Astrocyte (in vitro differentiated cells and primary cell): ENCODE measurements around the gene MYO5A. TPM values are rescaled to one million over a fixed set of nuclear protein-coding genes. Genes with fewer than 3 reads are reported as not detected.

Source experiments
- DNase-seq: peaks from one replicate; pipeline ENCODE4 v3.0.0-alpha.2; 2010; ENCODE audit warnings: low read depth
- FAIRE-seq: peaks from 2 replicates; lab custom pipeline; 2011; peaks lifted over from hg19 to GRCh38; lab: Jason Lieb, UNC
- H2AFZ ChIP-seq: 2 replicates; pipeline ENCODE4 v1.6.0; 2012; ENCODE audit warnings: low read depth, low read length, inconsistent platforms
- H3K27ac ChIP-seq: 2 replicates; pipeline ENCODE4 v1.5.1; 2011; ENCODE audit warnings: low read depth, low read length, inconsistent platforms
- H3K27me3 ChIP-seq: 2 replicates; pipeline ENCODE4 v1.6.0; 2011; ENCODE audit warnings: low read length, inconsistent platforms; ENCODE audit not compliant: insufficient read depth
- H3K36me3 ChIP-seq: 2 replicates; pipeline ENCODE4 v1.5.1; 2011; ENCODE audit warnings: low read length, inconsistent platforms; ENCODE audit not compliant: insufficient read depth
- H3K4me1 ChIP-seq: 2 replicates; pipeline ENCODE4 v1.5.1; 2011; ENCODE audit warnings: low read length, inconsistent platforms; ENCODE audit not compliant: insufficient read depth
- H3K4me2 ChIP-seq: 2 replicates; pipeline ENCODE4 v1.6.0; 2012; ENCODE audit warnings: low read length, inconsistent platforms
- H3K4me3 ChIP-seq: 2 replicates; pipeline ENCODE4 v1.5.1; 2011; ENCODE audit warnings: low read depth, mild to moderate bottlenecking, low read length, inconsistent platforms; ENCODE audit not compliant: insufficient read depth
- H3K79me2 ChIP-seq: 2 replicates; pipeline ENCODE4 v1.6.0; 2012; ENCODE audit warnings: mild to moderate bottlenecking, low read length, inconsistent platforms; ENCODE audit not compliant: insufficient read depth
- H3K9ac ChIP-seq: 2 replicates; pipeline ENCODE4 v1.6.0; 2012; ENCODE audit warnings: mild to moderate bottlenecking, low read length, inconsistent platforms
- H3K9me3 ChIP-seq: 2 replicates; pipeline ENCODE4 v1.5.1; 2012; ENCODE audit warnings: low read depth, mild to moderate bottlenecking, low read length, inconsistent platforms; ENCODE audit not compliant: insufficient read depth
- H4K20me1 ChIP-seq: 2 replicates; pipeline ENCODE4 v1.6.0; 2012; ENCODE audit warnings: low read length, inconsistent platforms; ENCODE audit not compliant: insufficient read depth
- H3K27ac Mint-ChIP-seq: one replicate; pipeline ENCODE4 v1.8.0; 2021; ENCODE audit warnings: mild to moderate bottlenecking, mixed read lengths; ENCODE audit not compliant: unreplicated experiment
- H3K27me3 Mint-ChIP-seq: one replicate; pipeline ENCODE4 v1.8.0; 2021; ENCODE audit warnings: low read depth, mixed read lengths; ENCODE audit not compliant: unreplicated experiment
- H3K36me3 Mint-ChIP-seq: one replicate; pipeline ENCODE4 v1.8.0; 2021; ENCODE audit warnings: low read depth, mixed read lengths; ENCODE audit not compliant: unreplicated experiment
- H3K4me1 Mint-ChIP-seq: one replicate; pipeline ENCODE4 v1.8.0; 2021; ENCODE audit warnings: low read depth, mixed read lengths; ENCODE audit not compliant: unreplicated experiment
- H3K4me3 Mint-ChIP-seq: one replicate; pipeline ENCODE4 v1.8.0; 2021; ENCODE audit warnings: mild to moderate bottlenecking, moderate library complexity, mixed read lengths; ENCODE audit not compliant: unreplicated experiment
- H3K9me3 Mint-ChIP-seq: one replicate; pipeline ENCODE4 v1.8.0; 2021; ENCODE audit warnings: mild to moderate bottlenecking, mixed read lengths; ENCODE audit not compliant: unreplicated experiment
- EZH2 ChIP-seq: IDR thresholded peaks from 2 replicates; pipeline ENCODE4 v1.6.1; 2012; ENCODE audit warnings: mild to moderate bottlenecking, low read length, inconsistent platforms; ENCODE audit not compliant: insufficient read depth
- total RNA-seq: library from RNA; stranded (reverse); gene quantifications from 2 replicates; pipeline ENCODE4 v1.2.1, GENCODE V29; 2021
- TF ChIP-seq, protein P1 (sequence below): IDR thresholded peaks from 2 replicates; pipeline ENCODE4 v1.5.1; 2011; ENCODE audit warnings: low read depth, mild to moderate bottlenecking, inconsistent platforms, low read length, moderate library complexity; ENCODE audit not compliant: insufficient read depth

The MYO5A gene
- total RNA-seq, 1 donor from 2014 or later = 47.6 TPM

DNA sequence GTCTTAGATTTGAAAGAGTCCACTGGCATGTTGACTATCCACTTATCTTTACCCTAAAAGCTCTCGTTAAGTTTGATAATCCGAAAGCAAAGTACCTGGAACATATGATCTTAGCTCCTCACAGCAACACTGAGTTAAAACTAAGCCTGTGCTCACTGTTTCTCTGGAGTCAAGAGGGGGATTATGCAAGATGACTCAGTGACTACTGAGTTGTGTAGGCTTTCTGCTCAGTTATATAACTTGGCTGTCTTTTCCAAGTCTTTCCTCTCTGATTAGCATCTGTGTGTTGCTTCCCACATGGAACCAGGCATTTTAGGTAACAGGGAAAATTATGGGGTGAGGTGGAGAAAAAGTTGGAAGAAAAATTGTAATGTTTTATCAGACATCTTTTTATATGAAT lies 201.9 kb downstream of the MYO5A start:
- Histone ChIP-seq H3K27me3 (no peaks in the 10 kb centered on the region), H3K4me3 (no peak overlapping the region), H2AFZ (no peak overlapping the region), H3K4me2 (no peak overlapping the region), H3K79me2 (no peaks in the 10 kb centered on the region), H3K27ac (no peak overlapping the region), H3K4me1 (peaks cover 5% of the 10 kb centered on the region), H3K36me3 (peaks cover 8% of the 10 kb centered on the region), H4K20me1 (no peaks in the 10 kb centered on the region), H3K9me3 (no peaks in the 10 kb centered on the region), H3K9ac (no peak overlapping the region)
- H3K9me3 Mint-ChIP-seq = no peaks in the 10 kb centered on the region
- peaks cover 4% of the 10 kb centered on the region for H3K36me3 Mint-ChIP-seq
- FAIRE-seq (peak; percentile 55), DNase-seq (peak; percentile 45)
- no peak overlapping the region for H3K4me3 Mint-ChIP-seq
- no peak for TF ChIP-seq EZH2
- TF ChIP-seq, protein P1, sequence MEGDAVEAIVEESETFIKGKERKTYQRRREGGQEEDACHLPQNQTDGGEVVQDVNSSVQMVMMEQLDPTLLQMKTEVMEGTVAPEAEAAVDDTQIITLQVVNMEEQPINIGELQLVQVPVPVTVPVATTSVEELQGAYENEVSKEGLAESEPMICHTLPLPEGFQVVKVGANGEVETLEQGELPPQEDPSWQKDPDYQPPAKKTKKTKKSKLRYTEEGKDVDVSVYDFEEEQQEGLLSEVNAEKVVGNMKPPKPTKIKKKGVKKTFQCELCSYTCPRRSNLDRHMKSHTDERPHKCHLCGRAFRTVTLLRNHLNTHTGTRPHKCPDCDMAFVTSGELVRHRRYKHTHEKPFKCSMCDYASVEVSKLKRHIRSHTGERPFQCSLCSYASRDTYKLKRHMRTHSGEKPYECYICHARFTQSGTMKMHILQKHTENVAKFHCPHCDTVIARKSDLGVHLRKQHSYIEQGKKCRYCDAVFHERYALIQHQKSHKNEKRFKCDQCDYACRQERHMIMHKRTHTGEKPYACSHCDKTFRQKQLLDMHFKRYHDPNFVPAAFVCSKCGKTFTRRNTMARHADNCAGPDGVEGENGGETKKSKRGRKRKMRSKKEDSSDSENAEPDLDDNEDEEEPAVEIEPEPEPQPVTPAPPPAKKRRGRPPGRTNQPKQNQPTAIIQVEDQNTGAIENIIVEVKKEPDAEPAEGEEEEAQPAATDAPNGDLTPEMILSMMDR = no peak
- H3K27me3 Mint-ChIP-seq = no peaks in the 10 kb centered on the region
- H3K4me1 Mint-ChIP-seq = peaks cover 10% of the 10 kb centered on the region
- H3K27ac Mint-ChIP-seq = no peak overlapping the region

- Histone ChIP-seq H3K36me3 (peaks cover 12% of the 10 kb centered on the region), H3K9me3 (no peaks in the 10 kb centered on the region), H2AFZ (no peak overlapping the region), H4K20me1 (no peaks in the 10 kb centered on the region), H3K9ac (no peak overlapping the region), H3K4me1 (no peaks in the 10 kb centered on the region), H3K27me3 (no peaks in the 10 kb centered on the region), H3K79me2 (no peaks in the 10 kb centered on the region), H3K4me2 (no peak overlapping the region), H3K27ac (no peak overlapping the region), H3K4me3 (no peak overlapping the region)
- DNase-seq (no peak), FAIRE-seq (no peak)
- H3K4me3 Mint-ChIP-seq = no peak overlapping the region
- peaks cover 10% of the 10 kb centered on the region for H3K36me3 Mint-ChIP-seq
- TF ChIP-seq EZH2 = no peak
- TF ChIP-seq, protein P1 = no peak
- H3K27ac Mint-ChIP-seq = no peak overlapping the region
- H3K4me1 Mint-ChIP-seq = peaks cover 3% of the 10 kb centered on the region
- no peaks in the 10 kb centered on the region for H3K9me3 Mint-ChIP-seq
- H3K27me3 Mint-ChIP-seq = no peaks in the 10 kb centered on the region
Measured at GRCh38 chr15:52324109-52324508, 204.6 kb downstream of the MYO5A start.

GRCh38 chr15:52318729-52319500 lies 209.8 kb downstream of the MYO5A start:
- H3K27me3 Mint-ChIP-seq = no peaks in the 10 kb centered on the region
- FAIRE-seq (no peak), DNase-seq (no peak)
- H3K27ac Mint-ChIP-seq = no peak overlapping the region
- Histone ChIP-seq H3K36me3 (peaks cover 17% of the 10 kb centered on the region), H3K4me2 (no peak overlapping the region), H2AFZ (no peak overlapping the region), H3K27ac (no peak overlapping the region), H3K79me2 (no peaks in the 10 kb centered on the region), H3K9me3 (no peaks in the 10 kb centered on the region), H3K4me1 (no peaks in the 10 kb centered on the region), H4K20me1 (no peaks in the 10 kb centered on the region), H3K27me3 (no peaks in the 10 kb centered on the region), H3K4me3 (no peak overlapping the region), H3K9ac (no peak overlapping the region)
- TF ChIP-seq, protein P1 = no peak
- no peak for TF ChIP-seq EZH2
- no peaks in the 10 kb centered on the region for H3K9me3 Mint-ChIP-seq
- H3K4me3 Mint-ChIP-seq = no peak overlapping the region
- H3K4me1 Mint-ChIP-seq = no peaks in the 10 kb centered on the region
- H3K36me3 Mint-ChIP-seq = peaks cover 16% of the 10 kb centered on the region
